Type B pancreatic cell (in vitro differentiated cells): Measurements from ENCODE around the gene STXBP6. TPM values are rescaled to one million over a fixed set of nuclear protein-coding genes. Genes with fewer than 3 reads are reported as not detected.

ENCODE experiments used
- DNase-seq: peaks from one replicate; pipeline ENCODE4 v3.0.0; 2021; ENCODE audit warnings: mixed read lengths; ENCODE audit not compliant: unreplicated experiment; ENCODE audit errors: extremely low spot score
- H3K27ac Mint-ChIP-seq: 2 replicates; pipeline ENCODE4 v1.8.0; 2021; ENCODE audit warnings: mild to moderate bottlenecking, mixed read lengths
- H3K27me3 Mint-ChIP-seq: 2 replicates; pipeline ENCODE4 v1.8.0; 2021; ENCODE audit warnings: mixed read lengths
- H3K36me3 Mint-ChIP-seq: 2 replicates; pipeline ENCODE4 v1.8.0; 2021; ENCODE audit warnings: mixed read lengths
- H3K4me1 Mint-ChIP-seq: one replicate; pipeline ENCODE4 v1.8.0; 2021; ENCODE audit warnings: mixed read lengths; ENCODE audit not compliant: unreplicated experiment
- H3K4me3 Mint-ChIP-seq: 2 replicates; pipeline ENCODE4 v1.8.0; 2021; ENCODE audit warnings: mild to moderate bottlenecking, mixed read lengths
- H3K9me3 Mint-ChIP-seq: 2 replicates; pipeline ENCODE4 v1.8.0; 2021; ENCODE audit warnings: mixed read lengths
- total RNA-seq: library from RNA; stranded (reverse); gene quantifications from 2 replicates; pipeline ENCODE4 v1.2.1, GENCODE V29; 2021; ENCODE audit warnings: low replicate concordance
- TF ChIP-seq, protein P1 (sequence below): fragments of 200-600 bp; sonication (generic); conservative IDR thresholded peaks from 2 replicates; pipeline ENCODE4 v1.5.0; 2021; ENCODE audit warnings: antibody characterized with exemption, mild to moderate bottlenecking

Gene STXBP6
- total RNA-seq, 1 donor from 2014 or later, result 17.0 TPM

DNA sequence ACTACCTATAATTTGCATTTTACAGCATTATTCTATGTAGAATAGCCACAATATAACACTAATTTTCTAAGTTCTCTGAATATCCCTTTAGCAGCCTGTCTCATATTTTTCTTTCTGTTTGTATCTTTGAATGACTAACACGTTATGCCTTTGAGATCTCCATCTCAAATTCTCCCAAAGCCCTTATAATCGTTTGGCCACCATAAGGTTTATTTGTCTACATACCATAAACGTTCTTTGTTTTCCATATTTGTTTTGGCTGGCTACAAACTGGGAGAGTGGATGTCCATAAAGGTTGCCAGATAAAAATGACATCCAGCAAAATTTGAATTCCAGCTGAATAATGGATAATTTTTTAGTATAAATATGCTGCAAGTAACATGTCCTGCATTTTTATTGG, 203.7 kb downstream of the STXBP6 start:
- Mint-ChIP-seq H3K4me3 (no peak overlapping the region), H3K9me3 (no peaks in the 10 kb centered on the region), H3K36me3 (no peaks in the 10 kb centered on the region), H3K27ac (no peak overlapping the region), H3K4me1 (no peaks in the 10 kb centered on the region), H3K27me3 (no peaks in the 10 kb centered on the region)
- no peak for DNase-seq
- TF ChIP-seq, protein P1, sequence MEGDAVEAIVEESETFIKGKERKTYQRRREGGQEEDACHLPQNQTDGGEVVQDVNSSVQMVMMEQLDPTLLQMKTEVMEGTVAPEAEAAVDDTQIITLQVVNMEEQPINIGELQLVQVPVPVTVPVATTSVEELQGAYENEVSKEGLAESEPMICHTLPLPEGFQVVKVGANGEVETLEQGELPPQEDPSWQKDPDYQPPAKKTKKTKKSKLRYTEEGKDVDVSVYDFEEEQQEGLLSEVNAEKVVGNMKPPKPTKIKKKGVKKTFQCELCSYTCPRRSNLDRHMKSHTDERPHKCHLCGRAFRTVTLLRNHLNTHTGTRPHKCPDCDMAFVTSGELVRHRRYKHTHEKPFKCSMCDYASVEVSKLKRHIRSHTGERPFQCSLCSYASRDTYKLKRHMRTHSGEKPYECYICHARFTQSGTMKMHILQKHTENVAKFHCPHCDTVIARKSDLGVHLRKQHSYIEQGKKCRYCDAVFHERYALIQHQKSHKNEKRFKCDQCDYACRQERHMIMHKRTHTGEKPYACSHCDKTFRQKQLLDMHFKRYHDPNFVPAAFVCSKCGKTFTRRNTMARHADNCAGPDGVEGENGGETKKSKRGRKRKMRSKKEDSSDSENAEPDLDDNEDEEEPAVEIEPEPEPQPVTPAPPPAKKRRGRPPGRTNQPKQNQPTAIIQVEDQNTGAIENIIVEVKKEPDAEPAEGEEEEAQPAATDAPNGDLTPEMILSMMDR, result no peak

DNA sequence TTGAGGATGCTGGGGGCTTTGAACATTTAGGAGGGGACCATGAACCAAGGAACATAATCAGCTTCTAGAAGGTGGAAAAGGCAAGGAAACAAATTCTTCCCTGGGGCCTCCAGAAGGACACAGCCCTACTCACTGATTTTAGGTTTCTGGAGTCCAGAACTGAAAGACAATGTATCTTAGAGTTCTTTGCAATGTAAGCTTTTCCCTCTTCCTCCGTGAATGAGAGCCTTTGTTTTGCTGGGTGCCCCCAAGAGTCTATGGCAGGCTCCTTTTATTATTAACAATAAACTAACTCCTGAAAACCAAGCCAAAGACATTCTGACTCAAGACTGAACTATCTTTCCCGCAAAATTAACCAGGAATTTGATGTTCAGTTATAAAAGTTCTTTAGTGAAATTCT, 204.1 kb downstream of the STXBP6 start:
- Mint-ChIP-seq H3K4me3 (no peak overlapping the region), H3K36me3 (no peaks in the 10 kb centered on the region), H3K27ac (no peak overlapping the region), H3K27me3 (no peaks in the 10 kb centered on the region), H3K4me1 (no peaks in the 10 kb centered on the region), H3K9me3 (no peaks in the 10 kb centered on the region)
- DNase-seq, result no peak
- TF ChIP-seq, protein P1, result no peak

DNA sequence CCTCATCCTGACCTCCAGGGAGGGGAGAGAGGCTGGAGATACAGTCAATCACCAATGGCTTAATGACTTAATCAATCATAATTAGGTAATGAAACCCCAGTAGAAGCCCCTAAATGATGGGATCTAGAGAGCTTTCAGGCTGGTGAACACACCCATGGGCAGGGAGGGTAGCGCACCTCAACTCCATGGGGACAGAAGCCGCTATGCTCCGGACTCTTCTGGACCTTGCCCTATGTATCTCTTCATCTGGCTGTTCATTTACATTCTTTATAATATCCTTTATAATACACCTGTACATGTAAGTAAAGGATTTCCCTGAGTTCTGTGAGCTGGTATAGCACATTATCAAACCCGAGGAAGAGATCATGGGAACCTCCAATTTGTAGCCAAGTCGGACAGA, 205.9 kb downstream of the STXBP6 start:
- DNase-seq, result no peak
- Mint-ChIP-seq H3K4me1 (peaks cover 9% of the 10 kb centered on the region), H3K27ac (no peak overlapping the region), H3K36me3 (no peaks in the 10 kb centered on the region), H3K4me3 (no peak overlapping the region), H3K27me3 (no peaks in the 10 kb centered on the region), H3K9me3 (no peaks in the 10 kb centered on the region)
- TF ChIP-seq, protein P1, result no peak

DNA sequence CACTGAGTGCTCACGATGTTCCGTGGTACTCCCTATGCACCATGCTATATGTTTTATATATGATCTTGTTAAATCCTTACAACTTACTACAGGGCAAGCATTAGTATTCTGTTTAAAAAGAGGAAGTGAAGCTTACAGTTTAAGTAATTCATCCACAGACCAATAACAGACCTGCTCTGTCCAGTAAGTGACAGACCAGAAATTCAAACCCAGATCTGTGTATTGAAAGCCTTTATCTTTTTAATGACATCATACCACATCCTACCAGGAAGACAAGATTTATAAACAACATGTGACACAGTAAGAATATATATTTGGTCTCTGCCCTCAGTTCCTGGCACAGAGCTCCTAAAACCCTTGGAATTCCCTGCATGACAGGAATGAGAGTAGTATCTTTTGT, 206.5 kb downstream of the STXBP6 start:
- Mint-ChIP-seq H3K27ac (no peak overlapping the region), H3K4me3 (no peak overlapping the region), H3K36me3 (no peaks in the 10 kb centered on the region), H3K27me3 (no peaks in the 10 kb centered on the region), H3K9me3 (no peaks in the 10 kb centered on the region), H3K4me1 (peaks cover 9% of the 10 kb centered on the region)
- no peak for DNase-seq
- TF ChIP-seq, protein P1, result no peak

DNA sequence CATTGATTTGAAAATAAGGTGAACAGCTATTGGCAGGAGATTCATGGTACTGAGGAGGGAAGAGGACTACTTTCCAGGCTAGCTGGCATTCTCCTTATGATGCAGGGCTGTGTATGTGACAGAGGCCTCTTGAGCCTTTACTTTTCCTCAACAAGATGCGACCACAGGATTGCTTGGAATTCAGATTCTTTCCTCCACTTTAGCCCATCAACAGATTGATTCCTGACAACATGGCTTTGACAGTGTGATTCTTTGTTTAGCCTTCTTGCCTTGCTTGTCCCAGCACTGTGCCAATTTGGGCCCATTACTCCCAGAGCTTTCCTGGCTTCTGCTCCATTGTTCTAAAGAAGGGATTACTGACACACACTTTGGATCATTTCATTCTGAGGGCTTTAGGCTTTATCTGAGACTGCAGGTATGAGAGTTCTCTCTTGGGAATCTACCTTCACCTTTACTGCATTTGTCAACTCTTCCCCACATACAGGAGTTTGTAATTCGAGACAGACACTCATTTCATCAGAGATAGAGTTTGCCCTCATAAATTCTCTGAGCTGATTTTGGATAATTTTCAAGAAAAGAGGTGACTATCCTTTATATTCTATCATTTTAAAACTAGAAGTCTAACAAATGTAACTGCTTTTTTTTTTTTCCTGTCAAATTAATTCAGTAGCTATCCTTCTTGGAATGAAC, 209.6 kb downstream of the STXBP6 start:
- H3K27me3 Mint-ChIP-seq, result no peaks in the 10 kb centered on the region
- peaks cover 15% of the 10 kb centered on the region for H3K4me1 Mint-ChIP-seq
- TF ChIP-seq, protein P1, result no peak
- peak overlapping the region; percentile 48 for H3K27ac Mint-ChIP-seq
- H3K9me3 Mint-ChIP-seq, result no peaks in the 10 kb centered on the region
- no peak overlapping the region for H3K4me3 Mint-ChIP-seq
- no peak for DNase-seq
- H3K36me3 Mint-ChIP-seq, result peaks cover 3% of the 10 kb centered on the region
